CD4-positive, alpha-beta T cell treated with Interferon alpha-2 for 1 hour (primary cell): ENCODE measurements around the gene ZNF268.
"Not testable (repeated sequence)": the region's sequence is repeated elsewhere in the genome, so short reads cannot be mapped to it uniquely, and the experiment has no call there.

Experiments used
- DNase-seq, 2 donors: peaks; one replicate each; pipeline ENCODE4 v3.0.0-alpha.2; 2020 to 2022

Gene ZNF268

GRCh38 chr12:133231001-133231400 lies 49.7 kb downstream of the ZNF268 start:
- no peak for DNase-seq

DNA sequence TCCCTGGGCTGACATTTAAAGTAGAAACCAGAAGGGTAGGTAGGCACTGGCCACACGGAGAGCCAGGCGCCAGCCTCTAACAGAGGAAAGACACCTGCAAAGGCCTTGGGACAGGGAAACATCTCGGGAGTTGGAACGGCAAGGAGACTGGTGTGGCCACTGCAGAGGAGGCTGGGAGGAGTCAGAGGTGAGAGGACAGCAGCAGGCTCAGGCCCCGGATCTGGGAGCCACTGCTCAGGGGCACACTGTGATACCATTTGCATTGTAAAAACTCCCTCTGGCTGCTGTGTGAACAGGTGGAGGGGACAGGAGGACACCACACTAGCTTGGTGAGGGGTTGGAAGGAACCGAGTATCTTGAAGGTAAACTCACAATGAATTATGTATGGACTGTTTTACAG lies 51.7 kb downstream of the ZNF268 start:
- no peak for DNase-seq

DNA sequence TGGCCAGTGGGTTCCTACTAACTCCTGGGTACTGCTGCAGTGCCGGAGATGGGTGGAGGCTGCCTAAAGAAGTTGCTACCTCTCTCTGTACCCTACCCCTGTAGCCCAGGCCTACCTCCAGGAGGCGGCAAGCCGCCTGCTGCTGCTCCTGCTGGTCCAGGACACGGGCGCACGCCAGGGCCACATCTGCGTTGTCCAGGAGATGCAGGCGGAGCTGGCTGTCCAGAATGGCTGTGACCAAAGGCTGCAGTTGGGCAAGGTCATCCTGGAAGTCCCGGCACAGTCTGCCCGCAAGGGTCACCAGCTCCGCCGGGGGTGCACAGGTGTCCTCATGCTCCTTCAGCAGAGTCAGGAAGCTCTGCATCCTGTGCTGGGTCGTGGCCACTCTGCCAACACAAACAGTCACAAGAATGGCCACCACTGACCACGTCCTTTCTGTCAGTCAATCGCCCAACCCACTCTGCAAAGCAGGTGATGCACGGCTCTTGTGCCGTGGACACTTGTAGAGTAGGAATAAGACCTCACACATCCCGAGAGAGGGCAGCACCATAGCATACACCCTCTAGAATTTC lies 52.8 kb downstream of the ZNF268 start:
- no peak for DNase-seq

- DNase-seq = no peak
Observed at GRCh38 chr12:133234971-133235370, 53.7 kb downstream of the ZNF268 start.

- DNase-seq = no peak
Observed at GRCh38 chr12:133235401-133236112, 54.3 kb downstream of the ZNF268 start, which contains the start of gene ANHX. ANHX (minus strand) TSS chr12:133235877; CDS start chr12:133234356, 1,521 bp downstream.

GRCh38 chr12:133236144-133236543 lies 54.8 kb downstream of the ZNF268 start:
- DNase-seq = no peak

- no peak for DNase-seq
Observed at GRCh38 chr12:133236556-133236955, 55.3 kb downstream of the ZNF268 start.

GRCh38 chr12:133251732-133252131 lies 70.4 kb downstream of the ZNF268 start:
- DNase-seq = no peak

DNA sequence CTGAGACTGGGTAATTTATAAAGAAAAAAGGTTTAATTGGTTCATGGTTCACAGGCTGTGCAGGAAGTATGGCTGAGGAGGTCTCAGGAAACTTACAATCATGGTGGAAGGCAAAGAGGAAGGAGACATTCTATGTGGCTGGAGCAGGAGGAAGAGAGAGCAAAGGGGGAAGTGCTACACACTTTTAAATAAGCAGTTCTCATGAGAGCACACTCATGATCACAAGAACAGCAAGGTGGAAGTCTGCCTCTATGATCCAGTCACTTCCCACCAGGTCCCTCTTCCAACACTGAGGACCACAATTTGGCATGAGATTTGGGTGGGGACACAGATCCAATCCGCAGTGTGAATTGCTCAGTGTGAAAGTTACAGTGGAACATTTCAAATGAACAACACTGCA lies 74.5 kb downstream of the ZNF268 start:
- not testable (repeated sequence) for DNase-seq

GRCh38 chr12:133256321-133256720 lies 75.0 kb downstream of the ZNF268 start:
- no peak for DNase-seq

- DNase-seq = no peak
Observed at GRCh38 chr12:133264173-133264572, 82.9 kb downstream of the ZNF268 start.
